WERI-Rb-1 (cell line): ENCODE data around the gene MRM1.

ENCODE experiments used
- DNase-seq: peaks from one replicate; pipeline ENCODE4 v3.0.0-alpha.2; 2020
- H3K27ac ChIP-seq: fragments of 250-450 bp; sonication (Bioruptor Pico); 2 replicates; pipeline ENCODE4 v1.5.1; 2020; ENCODE audit warnings: mild to moderate bottlenecking, moderate library complexity
- H3K27me3 ChIP-seq: fragments of 250-450 bp; sonication (Bioruptor Pico); 2 replicates; pipeline ENCODE4 v1.5.1; 2021; ENCODE audit warnings: mild to moderate bottlenecking, low read depth, moderate library complexity; ENCODE audit not compliant: insufficient read depth, severe bottlenecking
- H3K36me3 ChIP-seq: fragments of 250-450 bp; sonication (Bioruptor Pico); 2 replicates; pipeline ENCODE4 v1.5.1; 2020; ENCODE audit warnings: mild to moderate bottlenecking, moderate library complexity
- H3K4me3 ChIP-seq: 2 replicates; pipeline ENCODE4 v1.5.1; 2011; ENCODE audit warnings: low read depth, mild to moderate bottlenecking, control low read depth, low read length
- H3K9me3 ChIP-seq: fragments of 250-450 bp; sonication (Bioruptor Pico); 2 replicates; pipeline ENCODE4 v1.5.1; 2021; ENCODE audit warnings: mild to moderate bottlenecking, moderate library complexity; ENCODE audit not compliant: severe bottlenecking
- TF ChIP-seq, protein P1 (sequence below): IDR thresholded peaks from 2 replicates; pipeline ENCODE4 v1.5.1; 2011; ENCODE audit warnings: low read depth, mild to moderate bottlenecking, control low read depth, inconsistent platforms, low read length

The MRM1 gene

DNA sequence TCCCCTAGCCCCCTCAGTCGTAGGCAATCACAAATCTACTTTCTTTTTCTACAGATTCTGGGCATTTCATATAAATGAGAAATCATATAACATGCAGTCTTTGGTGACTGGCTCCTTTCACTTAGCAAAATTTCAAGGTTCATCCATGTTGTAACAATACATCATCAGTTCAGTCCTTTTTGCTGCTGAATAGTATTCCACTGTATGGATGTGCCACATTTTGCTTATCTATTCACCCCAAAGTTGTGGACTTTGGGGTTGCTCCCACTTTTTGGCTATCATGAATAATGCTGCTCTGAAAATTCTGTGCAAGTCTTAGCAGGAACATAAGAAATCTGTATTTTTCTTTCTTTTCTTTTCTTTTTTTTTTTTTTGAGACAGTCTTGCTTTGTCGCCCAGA, 39.0 kb downstream of the MRM1 start:
- no peak for DNase-seq
- H3K4me3 ChIP-seq: no peak overlapping the region
- H3K27ac ChIP-seq: no peak overlapping the region
- H3K9me3 ChIP-seq: no peaks in the 10 kb centered on the region
- no peaks in the 10 kb centered on the region for H3K27me3 ChIP-seq
- no peaks in the 10 kb centered on the region for H3K36me3 ChIP-seq
- TF ChIP-seq, protein P1, sequence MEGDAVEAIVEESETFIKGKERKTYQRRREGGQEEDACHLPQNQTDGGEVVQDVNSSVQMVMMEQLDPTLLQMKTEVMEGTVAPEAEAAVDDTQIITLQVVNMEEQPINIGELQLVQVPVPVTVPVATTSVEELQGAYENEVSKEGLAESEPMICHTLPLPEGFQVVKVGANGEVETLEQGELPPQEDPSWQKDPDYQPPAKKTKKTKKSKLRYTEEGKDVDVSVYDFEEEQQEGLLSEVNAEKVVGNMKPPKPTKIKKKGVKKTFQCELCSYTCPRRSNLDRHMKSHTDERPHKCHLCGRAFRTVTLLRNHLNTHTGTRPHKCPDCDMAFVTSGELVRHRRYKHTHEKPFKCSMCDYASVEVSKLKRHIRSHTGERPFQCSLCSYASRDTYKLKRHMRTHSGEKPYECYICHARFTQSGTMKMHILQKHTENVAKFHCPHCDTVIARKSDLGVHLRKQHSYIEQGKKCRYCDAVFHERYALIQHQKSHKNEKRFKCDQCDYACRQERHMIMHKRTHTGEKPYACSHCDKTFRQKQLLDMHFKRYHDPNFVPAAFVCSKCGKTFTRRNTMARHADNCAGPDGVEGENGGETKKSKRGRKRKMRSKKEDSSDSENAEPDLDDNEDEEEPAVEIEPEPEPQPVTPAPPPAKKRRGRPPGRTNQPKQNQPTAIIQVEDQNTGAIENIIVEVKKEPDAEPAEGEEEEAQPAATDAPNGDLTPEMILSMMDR: no peak

DNA sequence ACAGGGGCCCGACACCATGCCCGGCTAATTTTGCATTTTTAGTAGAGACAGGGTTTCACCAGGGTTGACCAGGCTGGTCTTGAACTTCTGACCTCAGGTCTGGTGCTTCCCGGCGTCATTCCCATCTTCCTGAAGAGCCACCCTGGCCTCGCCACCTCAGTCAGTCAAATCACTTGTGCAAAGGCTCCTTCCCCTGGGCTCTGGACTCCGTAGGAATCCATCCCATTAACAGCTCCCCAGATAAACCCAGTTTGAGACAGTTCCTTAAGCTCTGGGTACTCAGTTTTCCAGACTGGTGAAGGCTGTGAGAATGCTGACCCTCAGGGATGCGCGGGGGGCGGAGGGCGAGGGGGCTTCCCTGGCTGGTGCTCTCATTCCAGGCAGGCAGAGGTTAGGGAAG, 39.5 kb downstream of the MRM1 start:
- Histone ChIP-seq H3K27ac (no peak overlapping the region), H3K9me3 (no peaks in the 10 kb centered on the region), H3K27me3 (no peaks in the 10 kb centered on the region), H3K4me3 (no peak overlapping the region), H3K36me3 (no peaks in the 10 kb centered on the region)
- TF ChIP-seq, protein P1: no peak
- DNase-seq: no peak

DNA sequence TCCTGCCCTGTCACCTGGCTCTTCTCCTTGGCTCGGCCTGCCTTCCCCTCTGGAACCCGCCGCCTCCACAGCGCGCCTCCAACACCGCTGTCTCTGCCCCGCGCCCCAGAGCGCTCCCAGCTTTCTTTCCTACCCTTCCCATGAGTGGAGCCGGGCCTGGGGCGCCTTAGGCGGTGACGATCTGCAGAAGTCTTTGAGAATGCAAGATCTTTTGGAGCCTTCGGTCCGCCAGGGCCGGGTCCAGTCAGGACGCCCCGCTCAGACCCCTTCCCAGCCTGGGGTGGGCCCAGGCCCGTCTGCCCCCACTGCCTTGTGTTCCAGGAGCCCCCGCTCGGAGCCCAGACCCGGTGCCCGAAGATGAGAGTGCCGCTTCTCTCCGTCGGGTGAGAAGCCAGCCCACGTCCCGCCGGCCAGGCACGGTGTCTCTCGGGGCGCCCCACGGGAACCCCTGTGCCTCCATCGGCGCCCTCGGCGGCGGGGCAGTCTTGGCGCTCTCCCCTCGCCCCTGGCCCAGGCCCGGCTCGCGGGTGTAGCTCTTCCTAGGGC, 40.0 kb downstream of the MRM1 start:
- H3K27me3 ChIP-seq: no peaks in the 10 kb centered on the region
- no peak for DNase-seq

DNA sequence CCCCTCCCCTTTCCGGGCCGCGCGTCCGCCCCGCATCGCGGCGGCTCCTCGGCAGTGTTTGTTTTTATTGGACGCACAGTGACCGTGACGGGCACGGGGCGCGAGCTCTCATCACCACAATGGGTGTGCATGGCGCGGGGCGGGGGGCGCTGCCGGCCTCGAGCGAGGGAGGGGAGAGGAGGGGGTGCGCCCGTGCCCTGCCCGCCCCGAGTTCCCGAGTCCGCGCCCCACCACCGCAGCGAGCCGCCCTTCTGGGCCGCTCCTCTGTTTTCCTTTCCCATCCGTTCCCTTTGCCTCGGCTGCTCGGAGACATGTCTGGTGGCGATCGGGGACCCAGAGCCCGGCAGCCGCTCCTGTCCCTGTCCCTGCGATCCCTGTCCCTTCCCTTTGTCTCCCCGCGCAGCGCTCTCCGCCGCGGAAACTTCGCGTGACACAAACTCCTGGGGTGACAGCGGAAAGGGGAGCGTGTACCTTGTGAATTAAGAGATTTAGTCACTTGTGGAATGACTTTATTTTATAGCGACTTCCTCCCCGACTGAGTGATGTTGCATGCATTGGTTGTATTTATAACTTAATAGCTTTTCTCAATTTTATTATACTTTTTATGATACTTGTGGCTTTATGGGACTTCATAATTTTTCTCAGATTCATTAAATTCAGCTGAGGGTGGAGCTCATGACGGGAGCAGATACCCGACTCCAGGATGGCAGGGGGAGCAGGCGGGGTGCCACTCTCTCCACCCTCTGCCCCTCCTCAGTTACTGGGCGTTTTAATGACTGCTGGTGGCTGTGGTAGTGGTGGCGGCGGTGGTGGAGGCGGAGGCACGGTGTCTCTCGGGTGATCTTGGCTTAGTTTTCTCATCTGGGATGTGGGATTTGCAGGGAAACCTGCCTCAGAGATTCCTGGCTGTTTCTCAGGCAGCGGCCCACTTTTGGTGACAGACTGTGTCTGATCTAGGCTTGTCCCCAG, 40.8 kb downstream of the MRM1 start:
- no peak for DNase-seq
- Histone ChIP-seq H3K27me3 (no peaks in the 10 kb centered on the region), H3K27ac (peak overlapping the region; percentile 76)

More for the DNA sequence above, 40.0 kb downstream of the MRM1 start:
- TF ChIP-seq, protein P1: no peak
- H3K36me3 ChIP-seq: no peaks in the 10 kb centered on the region
- no peak overlapping the region for H3K27ac ChIP-seq
- H3K4me3 ChIP-seq: no peak overlapping the region
- no peaks in the 10 kb centered on the region for H3K9me3 ChIP-seq

DNA sequence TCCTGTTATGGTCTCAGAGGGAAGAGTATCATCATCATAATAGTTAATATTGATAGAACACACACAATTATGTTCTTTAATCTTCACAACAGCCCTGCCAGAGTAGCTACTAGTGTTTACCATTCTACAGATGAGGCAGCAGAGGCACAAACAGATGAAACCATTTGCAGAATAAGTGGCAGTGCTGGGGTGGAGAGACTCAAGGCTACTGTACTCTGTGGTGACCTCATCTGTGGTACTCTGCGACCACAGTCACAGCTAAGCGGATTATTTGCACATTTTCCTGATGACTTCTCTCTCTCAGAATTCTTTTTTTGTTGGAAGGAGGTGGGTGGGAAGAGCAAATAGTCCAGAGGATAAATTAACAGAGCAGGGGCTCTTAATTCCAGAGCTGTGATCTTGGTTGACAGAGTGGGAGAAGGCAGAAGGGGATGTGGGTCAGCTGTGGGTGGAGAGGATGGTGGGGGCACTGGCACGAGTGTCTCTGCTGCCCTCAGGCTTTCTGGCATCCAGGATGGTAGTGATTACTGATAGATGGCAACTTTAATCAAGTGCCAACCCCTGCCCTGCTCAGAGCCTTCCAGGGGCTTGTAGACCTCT, 41.8 kb downstream of the MRM1 start:
- H3K4me3 ChIP-seq: no peak overlapping the region
- TF ChIP-seq, protein P1: no peak
- H3K9me3 ChIP-seq: no peaks in the 10 kb centered on the region
- H3K36me3 ChIP-seq: no peaks in the 10 kb centered on the region
- H3K27me3 ChIP-seq: no peaks in the 10 kb centered on the region
- H3K27ac ChIP-seq: peak overlapping the region; percentile 76
- DNase-seq: peak; percentile 74

More for the DNA sequence above, 40.8 kb downstream of the MRM1 start:
- Histone ChIP-seq H3K36me3 (no peaks in the 10 kb centered on the region), H3K4me3 (no peak overlapping the region), H3K9me3 (no peaks in the 10 kb centered on the region)
- TF ChIP-seq, protein P1: no peak
